ENCODE results near the gene SKIC3.
A peak's percentile ranks its signal among the peaks of the same experiment; 100 is the strongest.

Gene SKIC3

DNA sequence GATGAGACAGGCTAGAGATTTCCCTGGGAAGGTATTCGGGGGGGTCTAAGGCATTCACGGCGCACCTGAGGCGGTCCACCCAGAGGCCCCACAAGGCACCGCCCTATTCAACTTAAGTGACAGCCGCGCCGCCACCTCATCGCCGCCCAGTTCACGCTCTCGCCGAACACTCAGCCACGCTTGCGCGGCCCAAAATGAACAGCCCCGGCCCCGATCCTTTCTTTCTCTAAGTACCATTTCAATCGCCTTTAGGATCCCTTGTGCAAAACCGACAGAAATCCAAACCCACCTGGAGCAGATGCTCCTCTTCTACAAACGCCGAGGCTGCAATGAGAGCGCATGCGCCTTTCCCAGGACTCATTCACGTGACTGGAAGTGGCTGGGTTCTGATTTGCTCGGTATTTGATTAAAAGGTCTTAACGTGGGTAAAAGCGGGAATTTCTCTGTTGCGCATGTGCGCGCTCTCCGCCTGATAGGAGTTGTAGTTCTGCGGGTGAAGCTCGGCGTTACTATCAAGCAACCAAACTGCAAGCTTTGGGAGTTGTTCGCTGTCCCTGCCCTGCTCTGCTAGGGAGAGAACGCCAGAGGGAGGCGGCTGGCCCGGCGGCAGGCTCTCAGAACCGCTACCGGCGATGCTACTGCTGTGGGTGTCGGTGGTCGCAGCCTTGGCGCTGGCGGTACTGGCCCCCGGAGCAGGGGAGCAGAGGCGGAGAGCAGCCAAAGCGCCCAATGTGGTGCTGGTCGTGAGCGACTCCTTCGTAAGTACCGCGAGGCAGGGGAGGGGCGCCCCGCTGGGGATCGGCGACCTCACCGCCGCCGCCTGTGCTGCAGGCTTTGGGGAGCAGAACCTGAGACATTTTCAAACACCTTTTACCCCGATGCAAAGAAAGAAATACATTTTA is at the start of gene SKIC3, which contains the start of gene ARSK:
Gene SKIC3, minus strand, starts transcription at position 331 of the 902 bp plus-strand sequence. CDS start 7,827 bp downstream, outside the sequence.
Gene ARSK, plus strand, starts transcription at position 455 of the 902 bp plus-strand sequence. Its CDS starts 178 bp downstream, at position 633.
- peak; percentile 31 for TF ChIP-seq CTCF (conservative IDR thresholded peaks at IDR 0.05; ENCODE audit: control insufficient read depth, insufficient read depth, low read depth, low read length)
- peak; percentile 99 for DNase-seq (ENCODE audit: low read depth)
- H3K4me3 ChIP-seq (ENCODE audit: control insufficient read depth, low read depth, low read length), result peak within 1 kb of the TSS; percentile 95

- DNase-seq (ENCODE audit: low read depth), result no peak
- no peak overlapping the region for H3K4me3 ChIP-seq (ENCODE audit: control insufficient read depth, low read depth, low read length)
- no peak for TF ChIP-seq CTCF (conservative IDR thresholded peaks at IDR 0.05; ENCODE audit: control insufficient read depth, insufficient read depth, low read depth, low read length)
Measured at GRCh38 chr5:95600557-95600956, 45.8 kb upstream of the SKIC3 start.

- TF ChIP-seq CTCF (conservative IDR thresholded peaks at IDR 0.05; ENCODE audit: control insufficient read depth, insufficient read depth, low read depth, low read length), result no peak
- H3K4me3 ChIP-seq (ENCODE audit: control insufficient read depth, low read depth, low read length), result no peak overlapping the region
- no peak for DNase-seq (ENCODE audit: low read depth)
Measured at GRCh38 chr5:95599252-95599651, 44.5 kb upstream of the SKIC3 start.

DNA sequence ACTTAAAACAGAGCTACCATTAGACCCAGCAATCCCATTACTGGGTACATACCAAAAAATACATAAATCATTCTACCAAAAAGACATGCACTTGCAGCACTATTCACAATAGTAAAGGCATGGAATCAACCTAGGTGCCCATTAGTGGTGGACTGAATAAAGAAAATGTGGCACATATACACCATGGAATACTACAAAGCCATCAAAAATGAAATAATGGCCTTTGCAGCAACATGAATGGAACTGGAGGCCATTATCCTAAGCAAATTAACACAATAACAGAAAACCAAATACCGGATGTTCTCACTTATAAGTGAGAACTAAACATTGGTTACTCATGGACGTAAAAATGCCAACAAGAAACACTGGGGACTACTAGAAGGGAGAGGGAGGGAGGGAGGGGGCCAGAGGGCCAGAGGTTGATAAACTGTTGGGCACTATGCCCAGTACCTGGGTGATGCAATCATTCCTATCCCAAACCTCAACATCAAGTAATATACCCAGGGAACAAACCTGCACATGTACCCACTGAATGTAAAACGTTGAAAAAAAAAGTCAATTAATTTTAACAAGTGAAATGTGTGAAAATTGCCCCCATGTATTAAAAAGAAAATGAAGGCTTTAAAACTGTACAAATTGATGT is 40.6 kb upstream of the SKIC3 start:
- TF ChIP-seq CTCF (conservative IDR thresholded peaks at IDR 0.05; ENCODE audit: control insufficient read depth, insufficient read depth, low read depth, low read length), result no peak
- DNase-seq (ENCODE audit: low read depth), result no peak

GRCh38 chr5:95591490-95591901 is 36.7 kb upstream of the SKIC3 start:
- DNase-seq (ENCODE audit: low read depth), result peak; percentile 89
- no peak overlapping the region for H3K4me3 ChIP-seq (ENCODE audit: control insufficient read depth, low read depth, low read length)
- no peak for TF ChIP-seq CTCF (conservative IDR thresholded peaks at IDR 0.05; ENCODE audit: control insufficient read depth, insufficient read depth, low read depth, low read length)

More for the DNA sequence above, 40.6 kb upstream of the SKIC3 start:
- no peak overlapping the region for H3K4me3 ChIP-seq (ENCODE audit: control insufficient read depth, low read depth, low read length)

DNA sequence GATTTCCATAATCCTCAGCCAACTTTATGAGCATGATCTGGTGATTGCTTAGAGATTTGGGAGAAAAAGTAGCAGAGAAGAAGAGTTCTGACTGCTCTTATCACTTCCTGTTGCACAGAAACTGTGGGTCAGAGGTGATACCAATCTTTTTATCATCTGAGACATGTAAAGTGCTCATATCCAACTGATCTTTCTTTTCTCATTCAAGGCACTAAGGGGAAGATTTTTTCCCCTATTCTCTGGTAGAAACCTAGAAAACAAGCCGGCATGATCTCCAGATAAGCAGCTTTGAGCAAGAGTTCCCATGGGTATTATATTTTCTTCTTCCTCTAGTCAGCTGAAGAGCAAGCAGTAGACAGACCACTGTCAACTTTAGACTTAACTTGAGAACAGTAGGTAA is 36.1 kb upstream of the SKIC3 start:
- no peak for DNase-seq (ENCODE audit: low read depth)
- H3K4me3 ChIP-seq (ENCODE audit: control insufficient read depth, low read depth, low read length), result no peak overlapping the region

More for the DNA sequence above, 36.1 kb upstream of the SKIC3 start:
- TF ChIP-seq CTCF (conservative IDR thresholded peaks at IDR 0.05; ENCODE audit: control insufficient read depth, insufficient read depth, low read depth, low read length), result no peak
